ENCODE results near the gene CIB4.
A peak's percentile ranks its signal among the peaks of the same experiment; 100 is the strongest.

CIB4 gene

DNA sequence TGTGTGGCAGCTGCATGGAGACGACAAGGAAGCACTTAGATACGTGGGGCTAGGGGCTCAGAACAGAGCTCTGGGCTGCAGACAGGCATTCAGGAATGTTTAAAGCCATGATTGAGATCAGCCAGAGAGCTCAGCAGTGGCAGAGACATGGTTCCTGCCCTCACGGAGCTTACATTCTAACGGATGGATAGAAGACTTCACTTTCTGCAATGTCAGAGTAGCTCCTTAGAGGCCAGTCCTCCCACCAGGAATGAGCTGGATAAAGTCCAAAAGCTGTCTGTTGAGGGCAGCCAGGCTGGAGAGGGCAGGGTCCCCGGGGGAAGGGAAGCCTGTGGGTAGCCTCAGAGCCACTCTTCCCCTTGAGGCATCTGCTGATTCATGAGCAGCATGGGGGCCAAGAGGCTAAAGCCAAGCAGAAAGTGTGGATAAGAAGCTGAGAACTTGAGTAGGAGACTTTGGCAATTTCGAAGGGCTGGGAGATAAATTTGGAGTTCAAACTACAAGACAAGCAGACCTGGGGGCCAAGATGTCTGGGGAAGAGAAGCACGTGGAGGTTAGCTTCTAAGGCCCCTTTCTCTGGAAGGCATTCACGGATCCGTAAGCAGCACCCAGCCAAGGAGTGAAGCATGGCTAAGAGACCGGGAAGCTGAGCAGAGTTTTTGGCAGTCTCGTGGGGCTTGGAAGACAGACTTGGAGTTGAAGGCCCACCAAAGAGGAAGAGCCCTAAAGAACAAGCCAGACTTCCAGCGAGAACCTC lies 9.7 kb upstream of the CIB4 start:
- Histone ChIP-seq H2BK120ac (ENCODE audit: low read depth, low read length) (no peak overlapping the region), H3K36me3 (ENCODE audit: control insufficient read depth in 1 of 2, insufficient read depth in 2 of 2, low read depth in 1 of 2, low read length in 2 of 2) (no peaks in the 10 kb centered on the region), H3K14ac (ENCODE audit: low read length in 2 of 2) (no peak overlapping the region), H3K4ac (ENCODE audit: low read depth in 1 of 2, low read length in 2 of 2) (no peak overlapping the region), H2AK5ac (ENCODE audit: low read length, severe bottlenecking) (no peak overlapping the region), H2BK15ac (ENCODE audit: low read depth, poor library complexity, severe bottlenecking) (peak overlapping the region; percentile 48), H2BK12ac (ENCODE audit: low read length in 2 of 2) (peak overlapping the region in 1 of 2 experiments; percentile 87), H3K79me1 (replicated peaks; ENCODE audit: low read length, poor library complexity, severe bottlenecking) (no peaks in the 10 kb centered on the region), H4K91ac (ENCODE audit: low read length) (peak overlapping the region; percentile 46), H3K4me3 (ENCODE audit: insufficient read depth in 1 of 2, low read depth in 1 of 2, low read length in 2 of 2) (no peak overlapping the region), H3K27ac (ENCODE audit: low read length, poor library complexity, severe bottlenecking) (no peak overlapping the region), H3K4me1 (ENCODE audit: control insufficient read depth, insufficient read depth, low read depth, low read length) (no peaks in the 10 kb centered on the region), H2AFZ (ENCODE audit: low read depth, low read length) (no peak overlapping the region), H3K4me2 (ENCODE audit: low read length, poor library complexity, severe bottlenecking) (no peak overlapping the region), H3K9ac (ENCODE audit: low read length) (no peak overlapping the region), H3K18ac (ENCODE audit: low read depth in 1 of 2, low read length in 2 of 2) (no peak overlapping the region), H2BK5ac (ENCODE audit: low read depth, low read length, poor library complexity, severe bottlenecking) (no peak overlapping the region), H3K9me3 (ENCODE audit: control insufficient read depth, low read length) (no peaks in the 10 kb centered on the region), H3K23ac (ENCODE audit: low read length in 2 of 2) (no peak overlapping the region), H3K27me3 (ENCODE audit: control insufficient read depth in 1 of 2, insufficient read depth in 1 of 2, low read length in 2 of 2) (peaks cover 45 to 74% of the 10 kb centered on the region in 2 experiments), H4K8ac (ENCODE audit: low read length) (peak overlapping the region; percentile 37)
- 89% methylated on average over 12 of the region's 12 CpGs for WGBS
- DNase-seq: no peak

DNA sequence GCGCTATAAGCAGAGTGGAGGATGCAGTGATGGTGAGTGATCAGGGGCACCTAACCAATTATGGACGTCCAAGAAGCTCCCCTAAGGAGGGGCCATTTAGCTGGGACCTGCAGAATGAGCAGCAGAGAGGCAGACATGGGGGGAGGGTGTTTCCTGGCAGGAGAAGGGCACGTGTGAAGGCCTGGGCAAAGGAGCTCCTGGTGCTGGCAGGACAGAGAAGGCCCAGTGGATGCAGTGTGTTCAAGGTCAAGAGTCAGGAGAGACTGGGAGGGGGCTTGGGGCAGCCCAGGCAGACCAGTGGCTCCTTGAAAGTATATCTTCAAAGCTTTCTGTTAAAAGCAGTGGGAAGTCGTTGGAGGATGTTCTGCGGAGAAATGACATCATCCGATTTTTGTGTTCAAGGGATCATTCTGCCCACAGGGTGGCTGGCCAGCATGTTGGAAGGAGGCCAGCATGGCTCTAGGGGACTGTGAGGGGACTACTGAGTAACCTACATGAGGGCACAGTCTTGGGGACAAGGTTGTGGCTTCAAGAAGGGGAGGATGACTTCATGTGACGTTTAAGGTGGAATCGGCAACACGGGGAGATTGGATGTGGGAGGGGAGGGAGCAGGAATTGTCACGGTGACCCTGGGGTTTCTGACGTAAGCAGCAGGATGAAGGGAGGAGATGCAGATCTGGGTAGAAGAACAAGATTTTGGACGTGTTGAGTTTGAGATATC lies 9.0 kb upstream of the CIB4 start:
- H3K9ac ChIP-seq (ENCODE audit: low read length): no peak overlapping the region
- H3K9me3 ChIP-seq (ENCODE audit: control insufficient read depth, low read length): no peaks in the 10 kb centered on the region
- H2BK12ac ChIP-seq (ENCODE audit: low read length in 2 of 2): no peak overlapping the region
- H3K4me1 ChIP-seq (ENCODE audit: control insufficient read depth, insufficient read depth, low read depth, low read length): no peaks in the 10 kb centered on the region
- WGBS: 87% methylated on average over 12 of the region's 12 CpGs
- H3K14ac ChIP-seq (ENCODE audit: low read length in 2 of 2): no peak overlapping the region
- H3K4me3 ChIP-seq (ENCODE audit: insufficient read depth in 1 of 2, low read depth in 1 of 2, low read length in 2 of 2): no peak overlapping the region
- H4K91ac ChIP-seq (ENCODE audit: low read length): peak overlapping the region; percentile 46
- no peak overlapping the region for H2BK120ac ChIP-seq (ENCODE audit: low read depth, low read length)
- no peaks in the 10 kb centered on the region for H3K79me1 ChIP-seq (replicated peaks; ENCODE audit: low read length, poor library complexity, severe bottlenecking)
- no peak overlapping the region for H4K8ac ChIP-seq (ENCODE audit: low read length)
- no peak overlapping the region for H3K18ac ChIP-seq (ENCODE audit: low read depth in 1 of 2, low read length in 2 of 2)
- H3K23ac ChIP-seq (ENCODE audit: low read length in 2 of 2): no peak overlapping the region
- DNase-seq: no peak
- no peak overlapping the region for H2BK5ac ChIP-seq (ENCODE audit: low read depth, low read length, poor library complexity, severe bottlenecking)
- H3K27me3 ChIP-seq (ENCODE audit: control insufficient read depth in 1 of 2, insufficient read depth in 1 of 2, low read length in 2 of 2): peaks cover 53 to 81% of the 10 kb centered on the region in 2 experiments
- H2AFZ ChIP-seq (ENCODE audit: low read depth, low read length): no peak overlapping the region
- no peak overlapping the region for H2AK5ac ChIP-seq (ENCODE audit: low read length, severe bottlenecking)
- no peak overlapping the region for H3K4me2 ChIP-seq (ENCODE audit: low read length, poor library complexity, severe bottlenecking)
- no peak overlapping the region for H3K4ac ChIP-seq (ENCODE audit: low read depth in 1 of 2, low read length in 2 of 2)
- H3K36me3 ChIP-seq (ENCODE audit: control insufficient read depth in 1 of 2, insufficient read depth in 2 of 2, low read depth in 1 of 2, low read length in 2 of 2): no peaks in the 10 kb centered on the region
- H2BK15ac ChIP-seq (ENCODE audit: low read depth, poor library complexity, severe bottlenecking): peak overlapping the region; percentile 44
- H3K27ac ChIP-seq (ENCODE audit: low read length, poor library complexity, severe bottlenecking): no peak overlapping the region

DNA sequence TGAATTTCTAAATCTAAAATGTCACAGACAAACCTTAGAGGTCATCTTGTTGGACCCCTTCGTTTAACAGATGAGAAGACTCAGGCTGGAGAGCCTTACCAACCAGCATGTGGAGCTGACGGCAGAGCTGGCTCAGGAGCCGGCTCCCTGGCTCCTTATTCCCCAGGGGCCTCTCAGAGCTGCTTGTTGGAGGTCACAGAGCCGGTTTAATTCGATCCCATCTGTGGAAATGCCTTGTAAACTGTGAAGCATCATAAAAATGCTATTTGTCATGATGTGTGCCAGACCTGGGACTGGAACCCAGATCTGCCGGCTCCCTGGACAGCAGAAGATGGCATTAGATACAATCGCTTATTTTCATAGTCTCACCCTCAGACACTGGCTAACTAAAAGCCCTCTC lies 8.2 kb upstream of the CIB4 start:
- H3K14ac ChIP-seq (ENCODE audit: low read length in 2 of 2): no peak overlapping the region
- H3K4ac ChIP-seq (ENCODE audit: low read depth in 1 of 2, low read length in 2 of 2): no peak overlapping the region
- no peaks in the 10 kb centered on the region for H3K4me1 ChIP-seq (ENCODE audit: control insufficient read depth, insufficient read depth, low read depth, low read length)
- H2AFZ ChIP-seq (ENCODE audit: low read depth, low read length): no peak overlapping the region
- no peaks in the 10 kb centered on the region for H3K9me3 ChIP-seq (ENCODE audit: control insufficient read depth, low read length)
- H3K9ac ChIP-seq (ENCODE audit: low read length): no peak overlapping the region
- H2BK12ac ChIP-seq (ENCODE audit: low read length in 2 of 2): no peak overlapping the region
- no peak overlapping the region for H4K91ac ChIP-seq (ENCODE audit: low read length)
- no peak overlapping the region for H3K4me3 ChIP-seq (ENCODE audit: insufficient read depth in 1 of 2, low read depth in 1 of 2, low read length in 2 of 2)
- H2AK5ac ChIP-seq (ENCODE audit: low read length, severe bottlenecking): no peak overlapping the region
- H4K8ac ChIP-seq (ENCODE audit: low read length): no peak overlapping the region
- DNase-seq: no peak
- no peak overlapping the region for H2BK5ac ChIP-seq (ENCODE audit: low read depth, low read length, poor library complexity, severe bottlenecking)
- no peaks in the 10 kb centered on the region for H3K79me1 ChIP-seq (replicated peaks; ENCODE audit: low read length, poor library complexity, severe bottlenecking)
- H3K27me3 ChIP-seq (ENCODE audit: control insufficient read depth in 1 of 2, insufficient read depth in 1 of 2, low read length in 2 of 2): peaks cover 60 to 82% of the 10 kb centered on the region in 2 experiments
- 48% methylated on average over 7 of the region's 7 CpGs for WGBS
- H3K27ac ChIP-seq (ENCODE audit: low read length, poor library complexity, severe bottlenecking): no peak overlapping the region
- H2BK120ac ChIP-seq (ENCODE audit: low read depth, low read length): no peak overlapping the region
- H3K4me2 ChIP-seq (ENCODE audit: low read length, poor library complexity, severe bottlenecking): no peak overlapping the region
- H3K36me3 ChIP-seq (ENCODE audit: control insufficient read depth in 1 of 2, insufficient read depth in 2 of 2, low read depth in 1 of 2, low read length in 2 of 2): no peaks in the 10 kb centered on the region
- H2BK15ac ChIP-seq (ENCODE audit: low read depth, poor library complexity, severe bottlenecking): peak overlapping the region; percentile 66
- H3K18ac ChIP-seq (ENCODE audit: low read depth in 1 of 2, low read length in 2 of 2): no peak overlapping the region
- no peak overlapping the region for H3K23ac ChIP-seq (ENCODE audit: low read length in 2 of 2)

DNA sequence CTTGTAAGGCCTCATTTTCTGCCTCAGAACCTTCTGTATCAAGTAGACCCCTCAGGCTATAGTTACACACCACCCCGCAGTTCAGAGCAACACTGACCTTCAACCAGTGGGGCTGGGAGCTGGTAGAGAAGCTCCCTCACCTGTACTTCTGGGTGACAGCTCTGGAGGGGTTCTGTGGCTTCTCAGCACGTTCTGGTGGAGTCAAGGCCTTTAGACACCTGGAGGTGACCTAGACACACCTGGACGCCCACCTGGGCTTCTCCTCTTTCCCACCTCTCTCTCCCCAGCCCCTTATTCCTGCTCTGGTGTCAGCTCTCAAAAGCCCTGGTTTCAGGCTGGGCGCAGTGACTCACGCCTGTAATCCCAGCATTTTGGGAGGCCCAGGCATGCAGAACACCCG lies 7.3 kb upstream of the CIB4 start:
- Histone ChIP-seq H3K23ac (ENCODE audit: low read length in 2 of 2) (peak overlapping the region in 1 of 2 experiments; percentile 41), H3K4me3 (ENCODE audit: insufficient read depth in 1 of 2, low read depth in 1 of 2, low read length in 2 of 2) (no peak overlapping the region), H3K4me2 (ENCODE audit: low read length, poor library complexity, severe bottlenecking) (no peak overlapping the region), H3K9ac (ENCODE audit: low read length) (no peak overlapping the region), H3K27me3 (ENCODE audit: control insufficient read depth in 1 of 2, insufficient read depth in 1 of 2, low read length in 2 of 2) (peaks cover 65 to 76% of the 10 kb centered on the region in 2 experiments), H2AFZ (ENCODE audit: low read depth, low read length) (no peak overlapping the region), H3K79me1 (replicated peaks; ENCODE audit: low read length, poor library complexity, severe bottlenecking) (no peaks in the 10 kb centered on the region), H3K27ac (ENCODE audit: low read length, poor library complexity, severe bottlenecking) (no peak overlapping the region), H2AK5ac (ENCODE audit: low read length, severe bottlenecking) (no peak overlapping the region), H2BK15ac (ENCODE audit: low read depth, poor library complexity, severe bottlenecking) (no peak overlapping the region), H3K18ac (ENCODE audit: low read depth in 1 of 2, low read length in 2 of 2) (peak overlapping the region in 1 of 2 experiments; percentile 70), H3K14ac (ENCODE audit: low read length in 2 of 2) (no peak overlapping the region), H2BK12ac (ENCODE audit: low read length in 2 of 2) (no peak overlapping the region), H2BK120ac (ENCODE audit: low read depth, low read length) (no peak overlapping the region), H4K91ac (ENCODE audit: low read length) (no peak overlapping the region), H3K36me3 (ENCODE audit: control insufficient read depth in 1 of 2, insufficient read depth in 2 of 2, low read depth in 1 of 2, low read length in 2 of 2) (no peaks in the 10 kb centered on the region), H3K9me3 (ENCODE audit: control insufficient read depth, low read length) (no peaks in the 10 kb centered on the region), H3K4ac (ENCODE audit: low read depth in 1 of 2, low read length in 2 of 2) (no peak overlapping the region), H2BK5ac (ENCODE audit: low read depth, low read length, poor library complexity, severe bottlenecking) (no peak overlapping the region), H4K8ac (ENCODE audit: low read length) (no peak overlapping the region), H3K4me1 (ENCODE audit: control insufficient read depth, insufficient read depth, low read depth, low read length) (no peaks in the 10 kb centered on the region)
- no peak for DNase-seq
- WGBS: 78% methylated on average over 6 of the region's 6 CpGs
